K562 (cell line): ENCODE measurements around the gene AKAP10. TPM values are rescaled to one million over a fixed set of nuclear protein-coding genes. Genes with fewer than 3 reads are reported as not detected.

ENCODE experiments used
- NFIX ChIP-seq: fragments of 250-450 bp; sonication (Bioruptor Pico); IDR thresholded peaks from 2 replicates; pipeline ENCODE4 v1.4.0; 2020; ENCODE audit warnings: low read depth, mild to moderate bottlenecking, moderate library complexity
- SAP30 ChIP-seq: fragments of 200-600 bp; sonication (generic); IDR thresholded peaks from 2 replicates; pipeline ENCODE4 v1.6.1; 2012; ENCODE audit warnings: borderline replicate concordance, low read depth, mild to moderate bottlenecking, moderate library complexity, low read length, control low read depth, inconsistent platforms; ENCODE audit not compliant: insufficient read depth, poor library complexity, severe bottlenecking
- SRF ChIP-seq, 2 experiments: fragments of 250-450, 450-650 bp in 1 of 2; sonication (Bioruptor Pico) in 1 of 2; sonication (generic) in 1 of 2; formaldehyde crosslinking; IDR thresholded peaks; 2 replicates each; pipeline versions ENCODE4 v1.5.0 to v1.5.1; 2020 to 2022; ENCODE audit warnings: mild to moderate bottlenecking in 1 of 2, missing genetic modification reagents in 1 of 2
- TBL1XR1 ChIP-seq, 2 experiments: IDR thresholded peaks; 2 replicates each; pipeline ENCODE4 v1.6.1; 2012; ENCODE audit warnings: improper control_type of control experiment in 2 of 2, low read length in 2 of 2, mild to moderate bottlenecking in 1 of 2
- ZBTB17 ChIP-seq: fragments of 450-650 bp; formaldehyde crosslinking; IDR thresholded peaks from 2 replicates; pipeline ENCODE4 v1.4.0; 2020; ENCODE audit warnings: mild to moderate bottlenecking
- ZBTB43 ChIP-seq: sonication (generic); formaldehyde crosslinking; IDR thresholded peaks from 2 replicates; pipeline ENCODE4 v1.8.0; 2023; ENCODE audit warnings: mild to moderate bottlenecking, missing genetic modification reagents
- ZNF583 ChIP-seq: fragments of 250-450 bp; sonication (Bioruptor Pico); IDR thresholded peaks from 2 replicates; pipeline ENCODE4 v1.4.0; 2020
- ZNF695 ChIP-seq: fragments of 450-650 bp; formaldehyde crosslinking; IDR thresholded peaks from 2 replicates; pipeline ENCODE4 v1.4.0; 2020; ENCODE audit warnings: mild to moderate bottlenecking, moderate library complexity
- ZNF79 ChIP-seq: fragments of 250-450 bp; sonication (Bioruptor Pico); IDR thresholded peaks from 2 replicates; pipeline ENCODE4 v1.4.0; 2020; ENCODE audit warnings: low read depth, mild to moderate bottlenecking, moderate library complexity
- polyA plus RNA-seq, 8 experiments: library from polyadenylated mRNA; depleted of rRNA in 4 of 8; stranded (reverse) in 5 of 8; unstranded in 3 of 8; fragments of >200 nt; fragmentation: Nextera tagmentation in 2 of 8; fragmentation: Illumina TruSeq in 1 of 8; extraction: Ambion mirVana in 2 of 8; extraction: Trizol in 1 of 8; gene quantifications; 2 replicates each; pipeline versions ENCODE4 v1.2.1 to v1.2.3, GENCODE V29; 2011 to 2014; ENCODE audit warnings: inconsistent platforms in 1 of 8, missing spikeins in 1 of 8
- total RNA-seq, 7 experiments: library from RNA; depleted of rRNA in 6 of 7; stranded (reverse); fragments of >200 nt in 6 of 7; fragmentation: Illumina TruSeq in 2 of 7; extraction: Trizol in 2 of 7; gene quantifications; 2 replicates each; pipeline versions ENCODE4 v1.2.1 to v1.2.3, GENCODE V29; 2011 to 2021; ENCODE audit warnings: low replicate concordance in 1 of 7
- TF ChIP-seq, protein P1 (sequence below), 2 experiments: fragments of 450-650 bp; IDR thresholded peaks; 2 replicates each; pipeline ENCODE4 v1.6.1; 2018; ENCODE audit warnings: mild to moderate bottlenecking in 2 of 2, low read depth in 1 of 2; ENCODE audit not compliant: partially characterized antibody in 2 of 2

The AKAP10 gene
- total and polyA plus RNA-seq, 9 of the 15 experiments (the other 6 are each of a cell fraction or from before 2014, with no cell fraction given) = 4.0 to 20.3 (median 8.2) TPM

DNA sequence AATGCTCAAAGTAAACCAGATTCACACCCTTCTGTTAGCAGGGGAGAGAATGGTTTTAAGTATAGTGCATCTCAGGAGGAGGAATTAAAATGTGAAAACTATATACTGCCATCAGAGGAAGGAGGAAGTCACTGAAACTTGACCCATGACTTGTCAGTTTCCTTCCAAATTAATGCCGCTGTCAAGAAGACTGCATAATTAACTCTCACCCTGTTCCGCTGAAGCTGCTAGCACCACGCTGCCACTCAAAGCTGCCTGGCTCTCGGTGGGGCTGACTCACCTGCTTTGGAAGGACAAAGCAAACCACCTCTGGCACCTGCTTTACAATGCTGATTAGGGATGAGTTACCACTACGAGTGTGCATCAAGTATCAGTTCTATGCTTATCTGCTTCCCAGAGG, 72.1 kb downstream of the AKAP10 start (continued):
- TF ChIP-seq ZNF583 (CRISPR knock-in tag) = no peak
- TF ChIP-seq SRF (CRISPR knock-in tag; IDR thresholded peaks at IDR 0.05) = no peak
- no peak for TF ChIP-seq ZBTB43 (CRISPR knock-in tag)
- TF ChIP-seq SAP30 = no peak
- no peak for TF ChIP-seq TBL1XR1 (IDR thresholded peaks at IDR 0.05; ENCODE audit: low read length in 2 of 2)
- no peak for TF ChIP-seq ZNF695 (CRISPR knock-in tag)
- TF ChIP-seq, protein P1, sequence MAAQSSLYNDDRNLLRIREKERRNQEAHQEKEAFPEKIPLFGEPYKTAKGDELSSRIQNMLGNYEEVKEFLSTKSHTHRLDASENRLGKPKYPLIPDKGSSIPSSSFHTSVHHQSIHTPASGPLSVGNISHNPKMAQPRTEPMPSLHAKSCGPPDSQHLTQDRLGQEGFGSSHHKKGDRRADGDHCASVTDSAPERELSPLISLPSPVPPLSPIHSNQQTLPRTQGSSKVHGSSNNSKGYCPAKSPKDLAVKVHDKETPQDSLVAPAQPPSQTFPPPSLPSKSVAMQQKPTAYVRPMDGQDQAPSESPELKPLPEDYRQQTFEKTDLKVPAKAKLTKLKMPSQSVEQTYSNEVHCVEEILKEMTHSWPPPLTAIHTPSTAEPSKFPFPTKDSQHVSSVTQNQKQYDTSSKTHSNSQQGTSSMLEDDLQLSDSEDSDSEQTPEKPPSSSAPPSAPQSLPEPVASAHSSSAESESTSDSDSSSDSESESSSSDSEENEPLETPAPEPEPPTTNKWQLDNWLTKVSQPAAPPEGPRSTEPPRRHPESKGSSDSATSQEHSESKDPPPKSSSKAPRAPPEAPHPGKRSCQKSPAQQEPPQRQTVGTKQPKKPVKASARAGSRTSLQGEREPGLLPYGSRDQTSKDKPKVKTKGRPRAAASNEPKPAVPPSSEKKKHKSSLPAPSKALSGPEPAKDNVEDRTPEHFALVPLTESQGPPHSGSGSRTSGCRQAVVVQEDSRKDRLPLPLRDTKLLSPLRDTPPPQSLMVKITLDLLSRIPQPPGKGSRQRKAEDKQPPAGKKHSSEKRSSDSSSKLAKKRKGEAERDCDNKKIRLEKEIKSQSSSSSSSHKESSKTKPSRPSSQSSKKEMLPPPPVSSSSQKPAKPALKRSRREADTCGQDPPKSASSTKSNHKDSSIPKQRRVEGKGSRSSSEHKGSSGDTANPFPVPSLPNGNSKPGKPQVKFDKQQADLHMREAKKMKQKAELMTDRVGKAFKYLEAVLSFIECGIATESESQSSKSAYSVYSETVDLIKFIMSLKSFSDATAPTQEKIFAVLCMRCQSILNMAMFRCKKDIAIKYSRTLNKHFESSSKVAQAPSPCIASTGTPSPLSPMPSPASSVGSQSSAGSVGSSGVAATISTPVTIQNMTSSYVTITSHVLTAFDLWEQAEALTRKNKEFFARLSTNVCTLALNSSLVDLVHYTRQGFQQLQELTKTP (IDR thresholded peaks at IDR 0.05; ENCODE audit: low read depth in 1 of 2, partially characterized antibody in 2 of 2) = no peak
- TF ChIP-seq ZBTB17 (CRISPR knock-in tag) = no peak
- no peak for TF ChIP-seq ZNF79 (CRISPR knock-in tag)
- no peak for TF ChIP-seq NFIX (CRISPR knock-in tag)
- TF ChIP-seq, all 486 proteins: peak for 0
